Large intestine (tissue), 3 donors: ENCODE results near the gene LPIN2. TPM values are rescaled to one million over a fixed set of nuclear protein-coding genes. Genes with fewer than 3 reads are reported as not detected.

Experiments used
- DNase-seq, 2 donors: peaks; one replicate each; pipeline versions ENCODE4 v3.0.0 to v3.0.0-alpha.2; 2013
- H3K27ac ChIP-seq: one replicate; pipeline ENCODE4 v1.5.1; 2013; ENCODE audit warnings: low read length
- H3K27me3 ChIP-seq: 2 replicates; pipeline ENCODE4 v1.6.1; 2013; ENCODE audit warnings: low read length; ENCODE audit not compliant: control insufficient read depth, insufficient read depth
- H3K36me3 ChIP-seq: 2 replicates; pipeline ENCODE4 v1.6.1; 2013; ENCODE audit warnings: low read length; ENCODE audit not compliant: control insufficient read depth, insufficient read depth
- H3K4me1 ChIP-seq: one replicate; pipeline ENCODE4 v1.6.1; 2013; ENCODE audit warnings: low read length; ENCODE audit not compliant: control insufficient read depth, insufficient read depth
- H3K4me3 ChIP-seq: one replicate; pipeline ENCODE4 v1.5.1; 2013; ENCODE audit warnings: low read length
- H3K9me3 ChIP-seq: one replicate; pipeline ENCODE4 v1.6.1; 2013; ENCODE audit warnings: mild to moderate bottlenecking, low read depth, low read length, moderate library complexity; ENCODE audit not compliant: control insufficient read depth
- WGBS: methylation state at CpG from one replicate; pipeline ENCODE4 v1.1.5; 2013; ENCODE audit warnings: low lambda C conversion rate; ENCODE audit not compliant: insufficient coverage; 5-methylcytosine and 5-hydroxymethylcytosine counted together
- polyA plus RNA-seq: library from polyadenylated mRNA; unstranded; fragments of 120-200 nt; gene quantifications from one replicate; pipeline ENCODE4 v1.2.1, GENCODE V29; 2013

The LPIN2 gene
- polyA plus RNA-seq, 1 donor: 54.1 TPM

DNA sequence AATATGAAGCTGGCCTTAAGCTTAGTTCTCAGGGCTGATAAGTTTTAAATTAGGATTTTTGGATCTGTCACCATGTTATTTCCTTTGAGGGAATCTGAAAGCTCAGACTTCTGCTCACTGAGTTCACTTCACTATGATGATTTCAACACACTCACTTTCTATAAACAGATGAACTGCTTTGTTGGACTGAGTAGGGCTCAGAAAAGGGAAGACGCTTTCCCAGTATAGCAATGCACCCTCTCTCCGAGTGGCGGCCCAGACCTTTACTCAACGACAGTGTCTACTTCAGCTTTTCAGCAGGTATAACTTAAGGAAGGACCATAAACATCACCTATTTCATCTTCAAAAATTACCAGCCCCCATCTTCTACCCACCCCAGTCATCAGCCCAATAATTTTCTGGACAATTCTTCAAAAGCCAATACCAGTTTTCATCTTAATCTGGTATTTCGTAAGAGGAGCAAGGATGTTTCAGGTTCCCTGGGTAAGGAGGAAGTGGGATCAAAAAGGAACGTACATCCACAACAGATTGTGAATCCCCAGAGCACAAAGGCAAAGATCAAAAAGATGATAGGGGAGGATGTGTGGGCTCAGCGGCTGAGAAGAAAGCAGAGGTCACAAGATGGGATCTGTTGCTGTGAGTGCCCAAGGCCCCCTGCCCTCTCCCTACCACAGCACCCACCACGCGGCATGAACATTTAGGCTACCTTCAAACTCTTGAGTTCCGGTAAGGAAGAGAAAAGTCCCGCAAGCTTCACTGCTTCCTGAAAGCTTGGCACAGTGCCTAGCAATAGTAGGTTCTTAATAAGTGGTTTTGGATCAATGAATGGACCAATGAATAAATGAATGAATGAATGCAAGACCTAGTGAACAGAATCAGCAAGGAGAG is 41.9 kb downstream of the LPIN2 start:
- DNase-seq: no peak
- no peak overlapping the region for H3K27ac ChIP-seq
- H3K9me3 ChIP-seq: no peaks in the 10 kb centered on the region
- no peak overlapping the region for H3K4me3 ChIP-seq
- H3K27me3 ChIP-seq: no peaks in the 10 kb centered on the region
- peaks cover 9% of the 10 kb centered on the region for H3K36me3 ChIP-seq
- no CpG with 5 or more reads among the region's 11 CpGs for WGBS
- H3K4me1 ChIP-seq: peaks cover 54% of the 10 kb centered on the region

GRCh38 chr18:2970344-2970743 is 42.6 kb downstream of the LPIN2 start:
- Histone ChIP-seq H3K4me3 (no peak overlapping the region), H3K4me1 (peaks cover 50% of the 10 kb centered on the region), H3K36me3 (peaks cover 9% of the 10 kb centered on the region), H3K27me3 (no peaks in the 10 kb centered on the region), H3K27ac (no peak overlapping the region), H3K9me3 (no peaks in the 10 kb centered on the region)
- no peak for DNase-seq
- no CpG with 5 or more reads among the region's 3 CpGs for WGBS

- Histone ChIP-seq H3K4me1 (peaks cover 50% of the 10 kb centered on the region), H3K27me3 (no peaks in the 10 kb centered on the region), H3K27ac (no peak overlapping the region), H3K9me3 (no peaks in the 10 kb centered on the region), H3K4me3 (no peak overlapping the region), H3K36me3 (peaks cover 9% of the 10 kb centered on the region)
- no CpG with 5 or more reads among the region's 3 CpGs for WGBS
- no peak for DNase-seq
Observed at GRCh38 chr18:2969695-2970094, 43.2 kb downstream of the LPIN2 start.

DNA sequence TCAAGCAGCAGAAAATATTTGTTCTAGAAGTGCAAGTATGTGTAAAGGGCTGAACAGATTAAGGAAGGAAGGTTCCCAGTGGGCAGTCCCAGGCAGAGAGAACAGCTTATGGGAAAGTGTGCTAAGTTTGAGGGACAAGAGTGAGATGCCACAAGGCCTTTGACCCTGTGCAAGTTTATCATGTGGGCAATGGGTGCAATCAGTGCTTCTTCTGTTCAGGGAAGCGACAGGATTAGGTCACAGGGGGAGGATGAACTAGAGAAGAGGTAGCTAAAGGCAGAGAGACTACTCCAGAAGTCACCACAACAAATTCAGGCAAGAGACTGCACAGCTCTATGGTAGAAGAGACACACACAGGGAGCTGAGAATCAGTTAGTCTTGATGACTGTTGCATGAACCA is 44.3 kb downstream of the LPIN2 start:
- WGBS: no CpG with 5 or more reads among the region's 1 CpG
- Histone ChIP-seq H3K4me3 (no peak overlapping the region), H3K4me1 (peaks cover 50% of the 10 kb centered on the region), H3K36me3 (peaks cover 9% of the 10 kb centered on the region), H3K27ac (no peak overlapping the region), H3K9me3 (no peaks in the 10 kb centered on the region), H3K27me3 (no peaks in the 10 kb centered on the region)
- no peak for DNase-seq

DNA sequence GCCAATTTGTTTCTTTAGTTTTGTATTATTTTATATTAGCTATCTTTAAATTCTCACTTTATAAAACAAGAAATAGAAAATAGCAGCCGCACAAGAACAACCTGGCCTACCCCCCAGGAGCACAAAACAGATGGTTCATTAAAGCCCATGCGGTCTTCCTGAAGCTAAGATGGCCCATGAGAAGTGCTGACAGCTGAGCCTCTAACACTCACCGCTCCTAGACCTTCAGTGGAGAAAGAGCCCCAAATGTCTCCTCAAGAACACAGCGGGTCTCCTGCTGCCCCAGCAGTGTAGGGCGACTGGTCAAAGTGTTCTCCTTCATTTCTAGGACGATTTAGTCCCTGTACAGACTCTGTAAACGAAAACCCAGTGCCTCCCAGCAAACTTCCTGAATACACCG is 45.1 kb downstream of the LPIN2 start:
- Histone ChIP-seq H3K9me3 (no peaks in the 10 kb centered on the region), H3K27me3 (no peaks in the 10 kb centered on the region), H3K4me1 (peaks cover 50% of the 10 kb centered on the region), H3K4me3 (no peak overlapping the region), H3K27ac (no peak overlapping the region), H3K36me3 (peaks cover 9% of the 10 kb centered on the region)
- no peak for DNase-seq
- WGBS: 92% methylated on average over 2 of the region's 8 CpGs

DNA sequence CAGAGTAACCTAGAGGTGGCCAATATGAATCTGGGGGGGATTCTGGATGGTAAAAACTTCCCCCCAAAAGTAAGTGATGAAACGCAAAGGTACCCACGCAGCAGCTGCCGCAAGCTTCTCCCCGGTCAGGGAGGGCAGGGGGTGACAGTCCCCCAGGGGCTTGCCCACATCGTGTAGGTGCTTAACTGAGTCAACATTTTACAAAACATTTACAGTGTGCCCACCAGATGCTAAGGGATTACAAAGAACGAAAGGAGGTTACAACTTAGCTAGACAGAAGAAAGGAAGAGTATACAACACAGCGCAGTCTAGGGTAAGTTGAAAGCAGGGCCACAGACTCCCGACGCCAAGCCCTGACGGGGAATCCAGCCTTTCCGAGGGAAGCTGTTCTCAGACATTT is 45.6 kb downstream of the LPIN2 start:
- peaks cover 9% of the 10 kb centered on the region for H3K36me3 ChIP-seq
- H3K9me3 ChIP-seq: no peaks in the 10 kb centered on the region
- H3K4me1 ChIP-seq: peaks cover 50% of the 10 kb centered on the region
- H3K27ac ChIP-seq: peak overlapping the region; percentile 74
- DNase-seq: no peak
- no peaks in the 10 kb centered on the region for H3K27me3 ChIP-seq
- no CpG with 5 or more reads among the region's 11 CpGs for WGBS
- no peak overlapping the region for H3K4me3 ChIP-seq

- H3K27me3 ChIP-seq: no peaks in the 10 kb centered on the region
- peaks cover 6% of the 10 kb centered on the region for H3K36me3 ChIP-seq
- H3K4me1 ChIP-seq: peaks cover 54% of the 10 kb centered on the region
- H3K27ac ChIP-seq: peak overlapping the region; percentile 74
- no peak overlapping the region for H3K4me3 ChIP-seq
- DNase-seq: peak; percentile 67 to 83
- H3K9me3 ChIP-seq: no peaks in the 10 kb centered on the region
- no CpG with 5 or more reads among the region's 4 CpGs for WGBS
Observed at GRCh38 chr18:2966560-2966959, 46.4 kb downstream of the LPIN2 start.

DNA sequence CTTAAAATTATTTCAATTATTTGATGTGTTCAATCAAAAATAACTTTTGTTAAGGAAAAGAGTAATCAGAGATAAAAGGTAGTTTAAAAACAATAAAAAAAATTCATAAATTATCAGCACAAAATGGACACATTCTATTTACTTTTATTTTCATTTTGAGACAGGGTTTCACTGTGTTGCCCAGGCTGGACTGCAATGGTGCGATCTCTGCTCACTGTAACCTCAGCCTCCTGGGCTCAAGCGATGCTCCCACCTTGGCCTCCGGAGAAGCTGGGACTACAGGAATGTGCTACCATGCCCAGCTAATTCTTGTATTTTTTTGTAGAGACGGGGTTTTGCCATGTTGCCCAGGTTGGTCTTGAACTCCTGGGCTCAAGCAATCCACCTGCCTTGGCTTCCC is 47.1 kb downstream of the LPIN2 start:
- 100% methylated on average over 1 of the region's 4 CpGs for WGBS
- no peaks in the 10 kb centered on the region for H3K27me3 ChIP-seq
- H3K4me1 ChIP-seq: peaks cover 51% of the 10 kb centered on the region
- peak overlapping the region; percentile 74 for H3K27ac ChIP-seq
- H3K4me3 ChIP-seq: no peak overlapping the region
- DNase-seq: no peak
- H3K36me3 ChIP-seq: peaks cover 3% of the 10 kb centered on the region
- no peaks in the 10 kb centered on the region for H3K9me3 ChIP-seq

GRCh38 chr18:2964361-2965010 is 48.5 kb downstream of the LPIN2 start:
- WGBS: 100% methylated on average over 2 of the region's 8 CpGs
- Histone ChIP-seq H3K4me3 (no peak overlapping the region), H3K27ac (no peak overlapping the region), H3K9me3 (no peaks in the 10 kb centered on the region), H3K4me1 (peaks cover 40% of the 10 kb centered on the region), H3K27me3 (no peaks in the 10 kb centered on the region), H3K36me3 (peaks cover 5% of the 10 kb centered on the region)
- DNase-seq: no peak
